HepG2 (cell line): ENCODE results near the gene PYGB. TPM values are rescaled to one million over a fixed set of nuclear protein-coding genes. Genes with fewer than 3 reads are reported as not detected.

Experiments used
- BHLHE40 ChIP-seq: IDR thresholded peaks from 2 replicates; pipeline ENCODE4 v1.6.1; 2011; ENCODE audit warnings: low read length, improper control_type of control experiment
- CAMTA2 ChIP-seq: sonication (generic); formaldehyde crosslinking; IDR thresholded peaks from 2 replicates; pipeline ENCODE4 v1.4.0; 2020; ENCODE audit warnings: mild to moderate bottlenecking, missing genetic modification reagents, borderline replicate concordance
- NFYC ChIP-seq: IDR thresholded peaks from 2 replicates; pipeline ENCODE4 v1.6.1; 2016; ENCODE audit warnings: missing genetic modification reagents, missing compliant biosample characterization
- ZFP1 ChIP-seq: IDR thresholded peaks from 2 replicates; pipeline ENCODE4 v1.6.1; 2016
- ZNF20 ChIP-seq: sonication (generic); formaldehyde crosslinking; IDR thresholded peaks from 2 replicates; pipeline ENCODE4 v1.4.0; 2020; ENCODE audit warnings: mild to moderate bottlenecking, moderate library complexity, missing genetic modification reagents
- ZSCAN20 ChIP-seq: sonication (generic); formaldehyde crosslinking; IDR thresholded peaks from 2 replicates; pipeline ENCODE4 v1.4.0; 2020; ENCODE audit warnings: missing genetic modification reagents, mild to moderate bottlenecking, borderline replicate concordance
- polyA plus RNA-seq, 8 experiments: library from polyadenylated mRNA; depleted of rRNA in 3 of 8; stranded (reverse) in 7 of 8; unstranded in 1 of 8; fragments of >200 nt; fragmentation: Illumina TruSeq in 4 of 8; extraction: Trizol in 4 of 8; gene quantifications; 2 replicates each; pipeline versions ENCODE4 v1.2.1 to v1.2.3, GENCODE V29; 2011 to 2016; ENCODE audit warnings: low read depth in 4 of 8, missing spikeins in 1 of 8, mixed read lengths in 1 of 8; ENCODE audit not compliant: insufficient read depth in 1 of 8
- total RNA-seq, 5 experiments: library from RNA; depleted of rRNA; stranded (reverse); fragments of >200 nt; fragmentation: Illumina TruSeq; extraction: Trizol; gene quantifications; 2 replicates each; pipeline ENCODE4 v1.2.3, GENCODE V29; 2016; ENCODE audit warnings: low read depth in 1 of 5
- TF ChIP-seq, protein P1 (sequence below), 2 experiments: sonication (generic) in 1 of 2; formaldehyde crosslinking in 1 of 2; IDR thresholded peaks; 2 replicates each; pipeline versions ENCODE4 v1.4.0 to v1.6.1; 2016 to 2020; ENCODE audit warnings: borderline replicate concordance in 1 of 2, low read depth in 1 of 2, mild to moderate bottlenecking in 1 of 2, missing genetic modification reagents in 1 of 2
- TF ChIP-seq, protein P2 (sequence below): IDR thresholded peaks from 2 replicates; pipeline ENCODE4 v1.6.1; 2016
- TF ChIP-seq, protein P3 (sequence below): sonication (generic); formaldehyde crosslinking; IDR thresholded peaks from 2 replicates; pipeline ENCODE4 v1.4.0; 2020; ENCODE audit warnings: missing genetic modification reagents
- TF ChIP-seq, protein P4 (sequence below): sonication (generic); formaldehyde crosslinking; IDR thresholded peaks from 2 replicates; pipeline ENCODE4 v1.4.0; 2020; ENCODE audit warnings: mild to moderate bottlenecking, missing genetic modification reagents, borderline replicate concordance
- TF ChIP-seq, protein P5 (sequence below): sonication (generic); formaldehyde crosslinking; IDR thresholded peaks from 2 replicates; pipeline ENCODE4 v1.8.1; 2023; ENCODE audit warnings: missing genetic modification reagents, inconsistent platforms, borderline replicate concordance

PYGB gene
- total and polyA plus RNA-seq, 2 of the 13 experiments (the other 11 are each of a cell fraction or from before 2014, with no cell fraction given): 24.2 to 86.3 TPM

DNA sequence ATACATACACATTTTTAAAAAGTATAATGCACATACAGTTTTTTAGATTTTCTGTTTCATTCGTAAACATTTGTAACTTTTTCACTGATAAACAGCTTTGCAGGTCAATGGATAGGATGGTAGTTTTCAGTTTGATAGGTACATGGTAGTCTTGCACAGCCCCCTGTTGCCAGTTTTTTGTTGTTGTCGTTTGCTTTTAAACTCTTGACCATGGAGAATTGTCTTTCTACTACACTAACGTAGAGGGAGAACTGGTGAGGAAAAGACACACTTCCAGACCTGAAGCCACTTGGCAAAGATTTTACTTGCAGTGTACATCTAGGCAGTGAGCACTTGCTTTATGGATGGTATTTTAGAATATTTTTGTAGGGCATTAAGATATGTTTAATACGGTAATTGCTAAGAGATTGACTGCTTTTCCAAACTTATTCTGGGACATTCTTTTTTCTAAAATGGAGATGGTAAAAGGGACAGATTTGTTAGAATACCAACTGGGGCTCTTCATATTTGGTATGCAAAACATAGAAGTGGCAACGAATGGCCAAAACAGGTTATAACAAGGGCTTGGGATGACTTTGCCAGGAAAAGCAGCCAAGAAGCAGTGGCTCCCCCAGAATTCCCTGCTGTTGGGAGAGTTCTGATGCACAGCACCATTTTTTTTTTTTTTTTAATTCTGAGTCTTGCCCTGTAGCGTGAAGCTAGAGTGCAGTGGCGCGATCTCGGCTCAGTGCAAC, 1.5 kb downstream of the PYGB start (continued):
- TF ChIP-seq, protein P1, sequence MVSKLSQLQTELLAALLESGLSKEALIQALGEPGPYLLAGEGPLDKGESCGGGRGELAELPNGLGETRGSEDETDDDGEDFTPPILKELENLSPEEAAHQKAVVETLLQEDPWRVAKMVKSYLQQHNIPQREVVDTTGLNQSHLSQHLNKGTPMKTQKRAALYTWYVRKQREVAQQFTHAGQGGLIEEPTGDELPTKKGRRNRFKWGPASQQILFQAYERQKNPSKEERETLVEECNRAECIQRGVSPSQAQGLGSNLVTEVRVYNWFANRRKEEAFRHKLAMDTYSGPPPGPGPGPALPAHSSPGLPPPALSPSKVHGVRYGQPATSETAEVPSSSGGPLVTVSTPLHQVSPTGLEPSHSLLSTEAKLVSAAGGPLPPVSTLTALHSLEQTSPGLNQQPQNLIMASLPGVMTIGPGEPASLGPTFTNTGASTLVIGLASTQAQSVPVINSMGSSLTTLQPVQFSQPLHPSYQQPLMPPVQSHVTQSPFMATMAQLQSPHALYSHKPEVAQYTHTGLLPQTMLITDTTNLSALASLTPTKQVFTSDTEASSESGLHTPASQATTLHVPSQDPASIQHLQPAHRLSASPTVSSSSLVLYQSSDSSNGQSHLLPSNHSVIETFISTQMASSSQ (IDR thresholded peaks at IDR 0.05; ENCODE audit: low read depth): no peak
- TF ChIP-seq, protein P1 (CRISPR knock-in tag; IDR thresholded peaks at IDR 0.05; ENCODE audit: borderline replicate concordance): no peak
- TF ChIP-seq, protein P2, sequence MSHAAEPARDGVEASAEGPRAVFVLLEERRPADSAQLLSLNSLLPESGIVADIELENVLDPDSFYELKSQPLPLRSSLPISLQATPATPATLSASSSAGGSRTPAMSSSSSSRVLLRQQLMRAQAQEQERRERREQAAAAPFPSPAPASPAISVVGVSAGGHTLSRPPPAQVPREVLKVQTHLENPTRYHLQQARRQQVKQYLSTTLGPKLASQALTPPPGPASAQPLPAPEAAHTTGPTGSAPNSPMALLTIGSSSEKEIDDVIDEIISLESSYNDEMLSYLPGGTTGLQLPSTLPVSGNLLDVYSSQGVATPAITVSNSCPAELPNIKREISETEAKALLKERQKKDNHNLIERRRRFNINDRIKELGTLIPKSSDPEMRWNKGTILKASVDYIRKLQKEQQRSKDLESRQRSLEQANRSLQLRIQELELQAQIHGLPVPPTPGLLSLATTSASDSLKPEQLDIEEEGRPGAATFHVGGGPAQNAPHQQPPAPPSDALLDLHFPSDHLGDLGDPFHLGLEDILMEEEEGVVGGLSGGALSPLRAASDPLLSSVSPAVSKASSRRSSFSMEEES (CRISPR knock-in tag): 0 out of 2 replicates have a peak, but pooled peaks have one; percentile 5
- TF ChIP-seq NFYC (CRISPR knock-in tag) (no peak), ZFP1 (no peak), ZSCAN20 (0 out of 2 replicates have a peak, but pooled peaks have one; percentile 38), CAMTA2 (CRISPR knock-in tag) (no peak), BHLHE40 (no peak), ZNF20 (no peak)
- TF ChIP-seq, protein P3, sequence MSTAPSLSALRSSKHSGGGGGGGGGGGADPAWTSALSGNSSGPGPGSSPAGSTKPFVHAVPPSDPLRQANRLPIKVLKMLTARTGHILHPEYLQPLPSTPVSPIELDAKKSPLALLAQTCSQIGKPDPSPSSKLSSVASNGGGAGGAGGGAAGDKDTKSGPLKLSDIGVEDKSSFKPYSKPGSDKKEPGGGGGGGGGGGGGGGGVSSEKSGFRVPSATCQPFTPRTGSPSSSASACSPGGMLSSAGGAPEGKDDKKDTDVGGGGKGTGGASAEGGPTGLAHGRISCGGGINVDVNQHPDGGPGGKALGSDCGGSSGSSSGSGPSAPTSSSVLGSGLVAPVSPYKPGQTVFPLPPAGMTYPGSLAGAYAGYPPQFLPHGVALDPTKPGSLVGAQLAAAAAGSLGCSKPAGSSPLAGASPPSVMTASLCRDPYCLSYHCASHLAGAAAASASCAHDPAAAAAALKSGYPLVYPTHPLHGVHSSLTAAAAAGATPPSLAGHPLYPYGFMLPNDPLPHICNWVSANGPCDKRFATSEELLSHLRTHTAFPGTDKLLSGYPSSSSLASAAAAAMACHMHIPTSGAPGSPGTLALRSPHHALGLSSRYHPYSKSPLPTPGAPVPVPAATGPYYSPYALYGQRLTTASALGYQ: 0 out of 2 replicates have a peak, but pooled peaks have one; percentile 33
- TF ChIP-seq, protein P4, sequence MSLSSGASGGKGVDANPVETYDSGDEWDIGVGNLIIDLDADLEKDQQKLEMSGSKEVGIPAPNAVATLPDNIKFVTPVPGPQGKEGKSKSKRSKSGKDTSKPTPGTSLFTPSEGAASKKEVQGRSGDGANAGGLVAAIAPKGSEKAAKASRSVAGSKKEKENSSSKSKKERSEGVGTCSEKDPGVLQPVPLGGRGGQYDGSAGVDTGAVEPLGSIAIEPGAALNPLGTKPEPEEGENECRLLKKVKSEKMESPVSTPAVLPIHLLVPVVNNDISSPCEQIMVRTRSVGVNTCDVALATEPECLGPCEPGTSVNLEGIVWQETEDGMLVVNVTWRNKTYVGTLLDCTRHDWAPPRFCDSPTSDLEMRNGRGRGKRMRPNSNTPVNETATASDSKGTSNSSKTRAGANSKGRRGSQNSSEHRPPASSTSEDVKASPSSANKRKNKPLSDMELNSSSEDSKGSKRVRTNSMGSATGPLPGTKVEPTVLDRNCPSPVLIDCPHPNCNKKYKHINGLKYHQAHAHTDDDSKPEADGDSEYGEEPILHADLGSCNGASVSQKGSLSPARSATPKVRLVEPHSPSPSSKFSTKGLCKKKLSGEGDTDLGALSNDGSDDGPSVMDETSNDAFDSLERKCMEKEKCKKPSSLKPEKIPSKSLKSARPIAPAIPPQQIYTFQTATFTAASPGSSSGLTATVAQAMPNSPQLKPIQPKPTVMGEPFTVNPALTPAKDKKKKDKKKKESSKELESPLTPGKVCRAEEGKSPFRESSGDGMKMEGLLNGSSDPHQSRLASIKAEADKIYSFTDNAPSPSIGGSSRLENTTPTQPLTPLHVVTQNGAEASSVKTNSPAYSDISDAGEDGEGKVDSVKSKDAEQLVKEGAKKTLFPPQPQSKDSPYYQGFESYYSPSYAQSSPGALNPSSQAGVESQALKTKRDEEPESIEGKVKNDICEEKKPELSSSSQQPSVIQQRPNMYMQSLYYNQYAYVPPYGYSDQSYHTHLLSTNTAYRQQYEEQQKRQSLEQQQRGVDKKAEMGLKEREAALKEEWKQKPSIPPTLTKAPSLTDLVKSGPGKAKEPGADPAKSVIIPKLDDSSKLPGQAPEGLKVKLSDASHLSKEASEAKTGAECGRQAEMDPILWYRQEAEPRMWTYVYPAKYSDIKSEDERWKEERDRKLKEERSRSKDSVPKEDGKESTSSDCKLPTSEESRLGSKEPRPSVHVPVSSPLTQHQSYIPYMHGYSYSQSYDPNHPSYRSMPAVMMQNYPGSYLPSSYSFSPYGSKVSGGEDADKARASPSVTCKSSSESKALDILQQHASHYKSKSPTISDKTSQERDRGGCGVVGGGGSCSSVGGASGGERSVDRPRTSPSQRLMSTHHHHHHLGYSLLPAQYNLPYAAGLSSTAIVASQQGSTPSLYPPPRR (CRISPR knock-in tag): no peak
- TF ChIP-seq, protein P5, sequence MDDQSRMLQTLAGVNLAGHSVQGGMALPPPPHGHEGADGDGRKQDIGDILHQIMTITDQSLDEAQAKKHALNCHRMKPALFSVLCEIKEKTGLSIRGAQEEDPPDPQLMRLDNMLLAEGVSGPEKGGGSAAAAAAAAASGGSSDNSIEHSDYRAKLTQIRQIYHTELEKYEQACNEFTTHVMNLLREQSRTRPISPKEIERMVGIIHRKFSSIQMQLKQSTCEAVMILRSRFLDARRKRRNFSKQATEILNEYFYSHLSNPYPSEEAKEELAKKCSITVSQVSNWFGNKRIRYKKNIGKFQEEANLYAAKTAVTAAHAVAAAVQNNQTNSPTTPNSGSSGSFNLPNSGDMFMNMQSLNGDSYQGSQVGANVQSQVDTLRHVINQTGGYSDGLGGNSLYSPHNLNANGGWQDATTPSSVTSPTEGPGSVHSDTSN (CRISPR knock-in tag): no peak
